Measurements from ENCODE around the gene AXIN1.

Gene AXIN1

DNA sequence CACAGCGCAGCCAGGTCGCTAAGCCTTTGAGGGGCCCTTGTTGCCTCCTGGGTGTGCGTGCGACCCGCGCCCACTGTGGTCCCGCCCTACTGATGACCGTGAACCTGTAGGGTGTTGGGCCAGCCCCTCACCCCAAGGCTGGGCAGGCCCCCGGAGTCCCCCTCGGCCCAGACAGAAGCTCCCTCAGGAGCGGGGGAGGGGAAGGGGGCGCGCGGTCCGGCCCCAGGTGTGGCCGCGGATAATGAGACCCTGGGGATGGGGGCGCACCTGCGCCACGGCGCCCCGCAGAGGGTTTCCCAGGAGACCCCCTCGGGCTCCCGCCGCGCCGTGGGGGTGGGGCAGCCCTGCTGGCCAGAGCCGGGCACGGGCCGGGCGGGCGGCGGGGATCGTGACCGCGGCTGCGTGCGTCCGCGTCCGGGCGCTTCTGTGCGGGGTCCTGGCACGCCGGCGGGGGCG is 72.5 kb downstream of the AXIN1 start:
- ATAC-seq (ENCODE audit: low read depth): no peak
- peaks cover 5% of the 10 kb centered on the region for H3K4me1 Mint-ChIP-seq
- H3K27ac Mint-ChIP-seq: no peak overlapping the region
- H3K4me3 Mint-ChIP-seq: no peak overlapping the region
- no peak for DNase-seq (ENCODE audit: low spot score in 2 of 2)
- H3K27me3 Mint-ChIP-seq: peaks cover 19% of the 10 kb centered on the region
- H3K36me3 Mint-ChIP-seq: no peaks in the 10 kb centered on the region
- no peaks in the 10 kb centered on the region for H3K9me3 Mint-ChIP-seq

DNA sequence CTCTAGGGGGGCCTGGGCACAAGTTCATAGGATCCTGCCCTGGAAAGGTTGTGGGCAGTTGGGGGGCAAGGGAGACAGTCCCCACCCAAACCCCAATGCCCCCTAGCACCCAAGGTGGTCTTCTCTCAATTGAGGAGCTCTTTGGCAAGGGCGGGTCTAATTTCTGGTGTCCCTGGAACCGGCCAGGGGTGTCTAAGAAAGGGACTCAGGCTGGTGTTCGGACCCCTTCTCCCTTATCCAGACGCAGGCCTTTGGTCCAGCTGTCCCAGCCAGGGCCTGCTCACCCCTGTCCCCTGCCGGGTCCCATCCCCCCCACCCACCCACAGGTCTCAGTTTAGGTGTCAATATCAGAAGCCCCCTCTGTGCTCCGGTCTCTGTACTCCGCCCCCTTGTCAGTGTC is 73.0 kb downstream of the AXIN1 start:
- H3K4me3 Mint-ChIP-seq: no peak overlapping the region
- no peaks in the 10 kb centered on the region for H3K36me3 Mint-ChIP-seq
- peaks cover 5% of the 10 kb centered on the region for H3K4me1 Mint-ChIP-seq
- no peak for ATAC-seq (ENCODE audit: low read depth)
- no peaks in the 10 kb centered on the region for H3K9me3 Mint-ChIP-seq
- H3K27me3 Mint-ChIP-seq: peaks cover 19% of the 10 kb centered on the region
- no peak for DNase-seq (ENCODE audit: low spot score in 2 of 2)
- no peak overlapping the region for H3K27ac Mint-ChIP-seq

DNA sequence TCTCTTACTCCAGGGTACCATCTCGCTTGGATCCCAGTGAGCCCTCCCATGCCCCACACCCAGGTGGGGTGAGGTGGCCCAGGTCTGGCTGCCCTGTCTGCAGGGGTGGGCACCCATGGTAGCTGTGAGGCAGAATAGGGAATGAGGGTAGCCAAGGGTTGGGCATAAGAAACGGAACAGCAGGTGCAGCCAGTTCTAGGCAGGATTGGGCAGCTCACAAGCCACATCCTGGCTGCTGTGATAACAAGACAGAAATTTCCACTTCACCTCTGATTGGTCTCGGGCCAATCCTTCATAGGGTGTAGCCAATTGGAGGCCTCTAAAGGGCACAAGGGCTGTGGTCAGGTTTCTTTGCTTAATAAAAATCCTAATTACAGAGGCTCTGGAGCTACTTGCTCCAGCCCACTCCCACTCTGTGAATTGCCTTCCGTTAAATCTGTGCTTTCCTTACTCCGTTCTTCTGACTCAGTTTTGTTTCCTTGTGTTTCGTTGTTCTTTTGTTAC is 73.6 kb downstream of the AXIN1 start:
- peaks cover 19% of the 10 kb centered on the region for H3K27me3 Mint-ChIP-seq
- H3K9me3 Mint-ChIP-seq: no peaks in the 10 kb centered on the region
- DNase-seq (ENCODE audit: low spot score in 2 of 2): no peak
- no peak overlapping the region for H3K27ac Mint-ChIP-seq
- peak; percentile 58 for ATAC-seq (ENCODE audit: low read depth)
- peaks cover 5% of the 10 kb centered on the region for H3K4me1 Mint-ChIP-seq
- no peaks in the 10 kb centered on the region for H3K36me3 Mint-ChIP-seq
- no peak overlapping the region for H3K4me3 Mint-ChIP-seq

DNA sequence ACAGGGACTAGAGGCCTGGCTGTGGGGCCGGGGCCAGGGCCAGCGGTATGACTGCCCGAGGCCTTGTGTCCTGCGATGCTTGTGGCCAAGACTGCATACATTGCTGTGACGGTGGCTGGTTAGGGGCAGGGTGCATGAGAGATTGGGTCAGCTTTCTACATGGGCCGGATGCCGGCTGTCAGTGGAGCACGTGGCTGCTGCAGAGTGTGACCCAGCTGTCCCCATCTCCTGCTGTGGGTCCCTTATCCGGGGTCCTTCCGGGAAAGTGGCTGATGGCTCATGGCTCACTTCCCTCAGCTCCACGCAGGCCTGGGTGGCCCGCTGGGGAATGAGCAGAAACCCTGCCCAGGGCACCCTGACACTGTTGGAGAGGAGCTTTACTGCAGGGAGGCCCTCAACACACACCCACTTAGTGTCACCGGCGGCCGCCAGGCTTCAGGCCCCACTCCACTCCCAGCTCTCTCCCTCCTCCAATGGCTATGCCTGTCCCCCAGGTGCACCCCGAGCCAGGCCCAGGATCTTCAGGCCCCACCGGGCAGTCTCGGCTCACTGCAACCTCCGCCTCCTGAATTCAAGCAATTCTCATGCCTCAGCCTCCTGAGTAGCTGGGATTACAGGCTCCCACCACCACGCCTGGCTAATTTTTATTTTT is 76.0 kb downstream of the AXIN1 start:
- peaks cover 5% of the 10 kb centered on the region for H3K4me1 Mint-ChIP-seq
- peaks cover 18% of the 10 kb centered on the region for H3K27me3 Mint-ChIP-seq
- H3K4me3 Mint-ChIP-seq: peak overlapping the region; percentile 55
- DNase-seq (ENCODE audit: low spot score in 2 of 2) (no peak), ATAC-seq (ENCODE audit: low read depth) (no peak)
- no peaks in the 10 kb centered on the region for H3K9me3 Mint-ChIP-seq
- H3K36me3 Mint-ChIP-seq: no peaks in the 10 kb centered on the region
- no peak overlapping the region for H3K27ac Mint-ChIP-seq

DNA sequence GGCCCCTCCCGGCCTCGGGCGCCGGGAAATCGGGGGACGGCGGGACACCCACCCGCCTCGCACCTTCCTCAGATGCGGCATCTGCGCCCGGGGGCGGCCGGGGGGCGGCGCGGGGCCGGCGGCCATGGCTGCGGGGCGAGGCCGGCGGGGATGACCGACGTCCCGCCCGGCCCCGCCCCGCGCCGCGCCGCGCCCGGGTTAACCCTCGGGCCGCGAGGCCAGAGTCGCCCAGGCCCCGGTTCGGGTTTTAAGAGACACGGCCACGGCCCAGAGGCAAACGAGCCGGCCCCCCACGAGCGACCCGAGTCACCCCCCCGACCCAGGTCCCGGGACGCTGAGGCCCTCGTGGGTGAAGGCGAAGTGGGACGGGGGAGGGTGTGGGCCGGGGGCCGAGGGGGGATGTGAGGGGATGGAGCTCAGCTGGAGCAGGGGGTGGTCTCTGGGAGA is 76.7 kb downstream of the AXIN1 start, which contains the start of gene RGS11:
Gene RGS11 (minus strand): TSS at position 159 of the 447 bp plus-strand sequence. CDS start 33 bp downstream, at position 126.
- Mint-ChIP-seq H3K4me3 (peak within 1 kb of the TSS; percentile 62), H3K27ac (no peak within 1 kb of the TSS), H3K36me3 (no peaks in the 10 kb centered on the region), H3K4me1 (peaks cover 5% of the 10 kb centered on the region), H3K27me3 (peaks cover 16% of the 10 kb centered on the region), H3K9me3 (no peaks in the 10 kb centered on the region)
- ATAC-seq (ENCODE audit: low read depth): no peak
- no peak for DNase-seq (ENCODE audit: low spot score in 2 of 2)

DNA sequence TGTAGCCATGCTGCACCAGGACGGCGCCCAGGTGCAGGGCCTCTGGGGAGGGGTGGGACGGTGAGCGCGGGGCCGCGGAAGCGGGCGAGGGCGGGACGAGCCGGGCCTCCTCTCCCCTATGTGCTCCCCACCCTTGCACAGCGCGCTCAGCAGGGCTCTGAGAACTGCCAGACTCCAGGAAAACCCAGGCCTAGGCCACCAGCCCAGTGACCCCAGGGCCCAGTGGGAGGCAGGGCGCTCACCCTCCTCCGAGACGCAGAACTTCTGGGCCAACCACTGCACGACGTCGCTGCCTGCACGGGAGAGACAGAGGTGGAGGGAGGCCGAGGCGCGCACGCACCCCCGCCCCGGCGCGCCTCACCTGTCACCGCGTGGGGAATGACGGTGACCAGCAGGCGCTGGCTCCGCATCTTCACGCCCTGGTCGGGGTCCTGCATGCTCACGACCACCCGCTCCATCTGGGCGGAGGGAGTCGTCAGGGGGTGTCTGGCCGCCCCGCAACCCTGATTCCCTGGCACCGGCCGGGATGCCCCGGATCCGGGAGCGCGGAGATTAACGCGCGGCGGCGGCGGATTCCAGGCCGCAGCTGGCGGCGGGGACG is 77.4 kb downstream of the AXIN1 start:
- peaks cover 5% of the 10 kb centered on the region for H3K4me1 Mint-ChIP-seq
- H3K9me3 Mint-ChIP-seq: no peaks in the 10 kb centered on the region
- H3K27me3 Mint-ChIP-seq: peaks cover 16% of the 10 kb centered on the region
- ATAC-seq (ENCODE audit: low read depth) (peak; percentile 46), DNase-seq (ENCODE audit: low spot score in 2 of 2) (no peak)
- H3K36me3 Mint-ChIP-seq: no peaks in the 10 kb centered on the region
- no peak overlapping the region for H3K27ac Mint-ChIP-seq
- peak overlapping the region; percentile 62 for H3K4me3 Mint-ChIP-seq

DNA sequence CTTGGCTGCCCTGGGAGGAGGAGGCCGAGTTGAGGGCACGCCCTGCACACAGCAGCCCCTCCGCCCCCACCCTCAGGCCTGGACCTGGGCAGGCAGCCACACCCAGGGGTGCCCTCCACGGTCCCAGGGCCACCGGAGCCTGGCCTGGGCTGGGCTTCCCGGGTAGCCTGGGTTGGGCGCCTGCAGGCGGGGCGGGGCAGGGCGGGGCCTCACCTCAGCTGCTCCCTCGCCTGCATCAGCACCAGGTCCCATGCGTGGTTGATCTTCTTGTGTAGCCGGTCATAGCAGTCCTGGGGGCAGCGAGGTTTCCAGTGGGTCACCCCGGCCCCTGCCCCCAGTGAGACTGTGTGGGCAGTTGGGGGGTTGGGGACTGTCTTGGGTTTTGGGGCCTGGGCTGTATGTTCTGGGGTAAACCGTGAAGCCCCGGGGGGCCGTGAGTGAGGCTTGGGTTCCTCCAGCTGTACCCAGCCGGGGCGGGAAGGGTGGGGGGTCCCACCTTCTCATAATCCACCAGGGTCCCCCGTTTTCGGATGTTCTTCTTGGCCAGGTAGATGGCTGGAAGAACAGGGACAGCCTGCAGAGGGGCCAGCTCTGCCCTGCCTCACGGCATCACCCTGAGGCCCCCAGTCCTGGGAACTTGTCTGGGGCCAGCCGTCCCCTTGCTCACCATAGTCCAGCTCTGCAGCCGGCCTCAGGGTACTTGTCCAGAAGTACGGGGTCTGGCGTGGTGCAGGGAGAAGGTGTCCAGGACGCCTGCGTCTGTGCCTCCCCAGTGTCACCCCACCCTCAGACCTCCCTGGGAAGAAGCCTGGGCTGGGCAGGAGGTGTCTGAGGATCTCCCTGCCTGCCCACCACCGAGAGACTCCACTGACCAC is 78.7 kb downstream of the AXIN1 start:
- Mint-ChIP-seq H3K9me3 (no peaks in the 10 kb centered on the region), H3K4me1 (peaks cover 3% of the 10 kb centered on the region), H3K36me3 (no peaks in the 10 kb centered on the region), H3K27me3 (peaks cover 15% of the 10 kb centered on the region), H3K27ac (no peak overlapping the region), H3K4me3 (no peak overlapping the region)
- ATAC-seq (ENCODE audit: low read depth): no peak
- no peak for DNase-seq (ENCODE audit: low spot score in 2 of 2)

DNA sequence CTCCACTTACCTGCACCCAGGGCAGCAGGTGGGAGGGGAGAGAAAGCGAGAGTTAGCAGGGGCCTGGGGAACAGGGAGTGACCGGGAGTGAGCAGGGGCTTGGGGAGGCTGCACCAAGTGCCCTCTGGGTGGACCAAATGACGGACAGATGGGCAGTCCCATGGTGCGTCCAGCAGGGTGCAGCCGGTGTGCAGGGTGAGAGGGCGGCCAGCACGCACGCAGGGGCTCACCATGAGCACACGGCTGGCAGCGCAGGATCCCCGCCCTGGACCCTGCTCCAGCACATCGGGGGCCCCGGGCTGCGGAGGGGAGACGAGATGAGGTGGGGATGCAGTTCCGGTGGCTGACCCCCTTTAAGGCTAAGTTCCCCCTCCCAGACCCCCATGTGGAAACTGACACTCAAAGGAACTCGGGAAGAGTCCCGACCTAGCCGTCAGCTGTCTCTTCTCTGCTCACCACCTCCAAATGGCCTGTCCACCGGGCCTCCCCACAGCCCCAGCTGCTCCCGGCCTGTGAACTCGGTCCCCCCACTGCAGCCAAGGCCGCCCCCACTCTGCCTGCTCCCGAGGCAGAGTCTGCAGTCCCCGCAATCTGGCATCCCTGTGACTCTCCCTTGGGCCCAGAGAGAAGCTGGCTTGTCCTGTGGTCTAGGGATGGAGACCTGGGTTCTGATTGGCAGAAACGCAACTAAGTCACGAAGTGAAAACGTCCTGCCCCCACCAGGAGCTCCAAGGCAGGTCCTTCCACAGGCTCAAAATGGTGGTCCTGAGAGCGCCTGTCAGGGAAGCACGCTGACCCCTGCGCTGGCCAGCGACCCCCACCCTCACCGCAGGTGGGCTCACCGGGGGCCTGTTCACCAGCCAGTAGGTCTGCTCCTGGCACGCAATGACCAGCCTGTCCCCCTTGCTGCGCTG is 79.6 kb downstream of the AXIN1 start:
- no peak for DNase-seq (ENCODE audit: low spot score in 2 of 2)
- no peaks in the 10 kb centered on the region for H3K36me3 Mint-ChIP-seq

DNA sequence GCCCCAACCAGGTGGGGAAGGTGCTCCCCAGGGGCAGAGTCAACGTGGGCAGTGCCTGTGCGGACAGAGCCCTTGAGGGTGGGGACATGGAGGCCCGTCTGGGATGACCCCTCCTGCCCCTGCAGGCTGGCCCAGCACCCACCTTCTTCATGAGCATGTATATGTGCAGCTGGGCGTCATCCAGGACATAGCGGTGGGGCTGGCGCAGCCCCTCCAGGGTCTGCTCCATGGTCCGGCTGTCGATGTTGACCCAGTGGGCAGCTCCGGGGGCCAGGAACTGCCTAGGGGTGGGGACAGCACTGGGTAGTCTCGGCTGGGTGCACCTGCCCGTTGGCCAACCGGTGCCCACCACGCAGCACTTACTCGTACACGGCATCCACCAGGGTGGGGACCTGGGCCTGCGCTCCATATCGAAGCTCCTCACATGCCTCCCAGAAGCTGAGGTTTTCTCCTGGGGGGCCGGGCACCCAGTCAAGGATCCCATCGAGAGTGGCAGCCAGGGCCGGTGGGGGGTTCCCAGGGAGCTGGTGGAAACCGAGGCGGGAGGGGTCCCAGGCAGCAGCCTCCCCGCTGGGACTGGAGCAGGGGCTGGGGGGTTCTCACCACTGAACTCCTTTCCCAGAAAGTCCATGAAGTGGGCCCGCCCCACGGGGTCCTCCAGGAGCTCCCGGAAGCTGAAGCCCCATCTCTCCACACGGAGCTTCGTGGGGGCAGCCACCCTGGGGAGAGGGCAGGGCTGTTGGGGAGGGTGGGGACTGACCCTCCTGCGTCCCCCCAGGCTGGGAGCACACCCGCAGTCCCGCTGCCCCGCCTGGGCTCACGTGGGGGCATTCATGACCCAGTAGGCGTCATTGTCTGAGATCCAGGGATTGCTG is 81.9 kb downstream of the AXIN1 start:
- Mint-ChIP-seq H3K4me1 (peaks cover 5% of the 10 kb centered on the region), H3K27ac (no peak overlapping the region), H3K9me3 (no peaks in the 10 kb centered on the region), H3K27me3 (peaks cover 5% of the 10 kb centered on the region), H3K36me3 (peaks cover 2% of the 10 kb centered on the region), H3K4me3 (no peak overlapping the region)
- DNase-seq (ENCODE audit: low spot score in 2 of 2) (no peak), ATAC-seq (ENCODE audit: low read depth) (no peak)

More for the DNA sequence above, 79.6 kb downstream of the AXIN1 start:
- peaks cover 13% of the 10 kb centered on the region for H3K27me3 Mint-ChIP-seq
- H3K4me1 Mint-ChIP-seq: peaks cover 3% of the 10 kb centered on the region
- H3K27ac Mint-ChIP-seq: no peak overlapping the region
- no peaks in the 10 kb centered on the region for H3K9me3 Mint-ChIP-seq
- H3K4me3 Mint-ChIP-seq: no peak overlapping the region
- no peak for ATAC-seq (ENCODE audit: low read depth)

DNA sequence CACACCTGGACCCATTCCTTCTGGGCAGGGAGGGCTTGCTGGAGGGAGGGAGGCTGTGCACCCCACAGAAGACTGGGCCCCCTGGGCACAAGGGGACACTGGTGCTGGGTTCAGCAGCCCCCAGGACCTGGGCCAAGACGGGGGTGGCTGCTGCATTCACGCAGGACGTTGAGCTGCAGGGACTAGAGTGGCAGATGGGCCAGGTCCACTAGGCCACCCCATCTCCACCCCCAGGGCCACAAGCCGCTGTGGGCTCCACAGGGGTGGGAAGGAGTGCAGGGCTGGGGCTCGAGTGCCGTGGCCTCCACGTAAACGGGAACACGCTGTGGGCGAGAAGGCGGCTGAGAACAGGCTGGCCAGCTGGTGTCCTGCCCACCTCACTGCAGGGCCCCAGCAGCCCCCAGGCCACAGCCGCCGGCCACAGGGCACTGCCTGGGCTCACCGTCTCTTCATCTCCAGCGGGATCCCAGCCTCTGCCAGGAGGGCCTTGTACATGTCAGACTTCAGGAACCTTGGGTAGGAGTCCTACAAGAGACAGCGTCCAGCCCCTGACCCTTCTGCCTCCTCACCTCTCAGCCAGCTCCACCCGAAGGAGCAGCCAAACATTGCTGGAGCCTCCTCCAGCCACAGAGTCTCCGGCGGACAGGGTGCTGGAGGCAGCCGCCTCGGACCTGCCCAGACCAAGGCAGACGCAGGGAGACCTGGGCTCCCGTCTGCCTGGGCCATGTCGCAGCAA is 83.3 kb downstream of the AXIN1 start:
- Mint-ChIP-seq H3K4me3 (no peak overlapping the region), H3K9me3 (no peaks in the 10 kb centered on the region), H3K4me1 (peaks cover 5% of the 10 kb centered on the region), H3K36me3 (peaks cover 2% of the 10 kb centered on the region), H3K27me3 (peaks cover 1% of the 10 kb centered on the region), H3K27ac (no peak overlapping the region)
- no peak for ATAC-seq (ENCODE audit: low read depth)
- DNase-seq (ENCODE audit: low spot score in 2 of 2): no peak

DNA sequence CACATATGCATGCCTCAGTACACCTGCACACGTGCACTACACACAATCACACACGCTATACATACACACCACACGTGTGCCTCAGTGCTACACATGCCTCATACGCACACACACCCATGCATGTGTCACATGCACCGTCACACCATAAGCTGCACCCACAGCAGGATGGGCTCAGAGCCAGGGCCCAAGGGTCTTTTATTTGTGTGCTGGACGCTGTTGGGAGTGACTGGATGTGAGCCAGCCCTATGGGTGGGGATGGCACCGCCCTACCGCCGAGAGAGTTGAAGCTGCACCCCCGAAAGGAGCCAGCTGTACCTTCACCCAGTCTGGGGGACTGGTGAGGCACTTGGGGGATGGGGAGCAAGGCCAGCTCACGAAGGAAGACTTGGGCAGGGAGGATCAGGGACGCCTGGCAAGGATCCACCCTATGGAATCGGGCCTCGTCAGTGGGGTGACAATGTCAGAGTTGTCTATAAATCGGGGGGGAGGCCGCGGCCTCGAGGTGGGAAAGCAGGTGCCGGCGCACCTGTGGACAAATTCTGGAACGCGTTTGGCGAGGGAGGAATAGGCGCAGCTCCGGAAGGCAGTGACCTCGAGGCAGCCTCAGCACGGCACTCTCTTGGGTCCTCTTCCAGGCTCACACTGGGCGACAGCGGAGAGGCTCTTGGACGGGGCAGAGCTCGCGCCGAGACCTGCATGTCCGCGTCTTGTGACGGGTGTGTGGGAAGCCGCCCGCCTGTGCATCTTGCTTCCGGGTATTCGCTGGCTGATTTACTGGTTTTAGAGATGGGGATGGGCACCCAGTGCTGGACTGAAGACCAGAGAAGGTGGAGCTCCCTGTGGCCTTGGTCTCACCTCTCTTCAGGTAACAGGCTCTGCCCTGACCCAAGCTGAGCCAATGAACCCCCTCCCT is 84.1 kb downstream of the AXIN1 start:
- Mint-ChIP-seq H3K9me3 (no peaks in the 10 kb centered on the region), H3K27ac (no peak overlapping the region), H3K4me3 (no peak overlapping the region), H3K4me1 (peaks cover 5% of the 10 kb centered on the region), H3K27me3 (peaks cover 1% of the 10 kb centered on the region), H3K36me3 (peaks cover 6% of the 10 kb centered on the region)
- no peak for DNase-seq (ENCODE audit: low spot score in 2 of 2)
- ATAC-seq (ENCODE audit: low read depth): no peak

Data from memory B cell (primary cell).